ENCODE results near the gene GABBR2.

GABBR2 gene

GRCh38 chr9:98450496-98450895 is 258.2 kb downstream of the GABBR2 start:
- DNase-seq: no peak
- Histone ChIP-seq H3K4me2 (ENCODE audit: low read depth, low read length) (no peak overlapping the region), H3F3A (ENCODE audit: insufficient read depth, low read length) (no peaks in the 10 kb centered on the region), H3K79me2 (ENCODE audit: low read length) (no peaks in the 10 kb centered on the region), H2AFZ (ENCODE audit: low read length) (no peak overlapping the region), H3K27ac (ENCODE audit: low read length) (no peak overlapping the region), H3K36me3 (replicated peaks; ENCODE audit: insufficient read depth, low read length) (no peaks in the 10 kb centered on the region), H3K9ac (ENCODE audit: low read length) (no peak overlapping the region), H3K9me2 (replicated peaks; ENCODE audit: insufficient read depth, low read length) (no peaks in the 10 kb centered on the region), H3K27me3 (replicated peaks; ENCODE audit: insufficient read depth, low read length) (no peaks in the 10 kb centered on the region), H4K20me1 (ENCODE audit: insufficient read depth, low read length) (no peaks in the 10 kb centered on the region), H3K4me1 (ENCODE audit: low read length) (no peaks in the 10 kb centered on the region), H3K9me3 (replicated peaks; ENCODE audit: insufficient read depth, low read length) (no peaks in the 10 kb centered on the region), H3K4me3 (ENCODE audit: low read length) (no peak overlapping the region)
- no peak for TF ChIP-seq CTCF (IDR thresholded peaks at IDR 0.05; ENCODE audit: low read length)
- no peak for TF ChIP-seq EZH2 (optimal IDR thresholded peaks at IDR 0.05; ENCODE audit: low read depth, low read length)
- TF ChIP-seq EZH2phosphoT487 (IDR thresholded peaks at IDR 0.05; ENCODE audit: low read length): no peak

GRCh38 chr9:98449871-98450270 is 258.9 kb downstream of the GABBR2 start:
- Histone ChIP-seq H3K9ac (ENCODE audit: low read length) (no peak overlapping the region), H3K9me2 (replicated peaks; ENCODE audit: insufficient read depth, low read length) (no peaks in the 10 kb centered on the region), H3K27me3 (replicated peaks; ENCODE audit: insufficient read depth, low read length) (no peaks in the 10 kb centered on the region), H3K4me1 (ENCODE audit: low read length) (no peaks in the 10 kb centered on the region), H3K27ac (ENCODE audit: low read length) (no peak overlapping the region), H3K36me3 (replicated peaks; ENCODE audit: insufficient read depth, low read length) (no peaks in the 10 kb centered on the region), H3K79me2 (ENCODE audit: low read length) (no peaks in the 10 kb centered on the region), H2AFZ (ENCODE audit: low read length) (no peak overlapping the region), H3K9me3 (replicated peaks; ENCODE audit: insufficient read depth, low read length) (no peaks in the 10 kb centered on the region), H4K20me1 (ENCODE audit: insufficient read depth, low read length) (no peaks in the 10 kb centered on the region), H3F3A (ENCODE audit: insufficient read depth, low read length) (no peaks in the 10 kb centered on the region), H3K4me3 (ENCODE audit: low read length) (no peak overlapping the region), H3K4me2 (ENCODE audit: low read depth, low read length) (no peak overlapping the region)
- no peak for TF ChIP-seq EZH2phosphoT487 (IDR thresholded peaks at IDR 0.05; ENCODE audit: low read length)
- no peak for TF ChIP-seq CTCF (IDR thresholded peaks at IDR 0.05; ENCODE audit: low read length)
- TF ChIP-seq EZH2 (optimal IDR thresholded peaks at IDR 0.05; ENCODE audit: low read depth, low read length): no peak
- DNase-seq: no peak

- Histone ChIP-seq H3K9me3 (replicated peaks; ENCODE audit: insufficient read depth, low read length) (no peaks in the 10 kb centered on the region), H3K9me2 (replicated peaks; ENCODE audit: insufficient read depth, low read length) (no peaks in the 10 kb centered on the region), H3K4me1 (ENCODE audit: low read length) (no peaks in the 10 kb centered on the region), H3K79me2 (ENCODE audit: low read length) (no peaks in the 10 kb centered on the region), H4K20me1 (ENCODE audit: insufficient read depth, low read length) (no peaks in the 10 kb centered on the region), H3F3A (ENCODE audit: insufficient read depth, low read length) (no peaks in the 10 kb centered on the region), H3K36me3 (replicated peaks; ENCODE audit: insufficient read depth, low read length) (no peaks in the 10 kb centered on the region), H3K4me3 (ENCODE audit: low read length) (no peak overlapping the region), H3K27ac (ENCODE audit: low read length) (no peak overlapping the region), H2AFZ (ENCODE audit: low read length) (no peak overlapping the region), H3K9ac (ENCODE audit: low read length) (no peak overlapping the region), H3K4me2 (ENCODE audit: low read depth, low read length) (no peak overlapping the region), H3K27me3 (replicated peaks; ENCODE audit: insufficient read depth, low read length) (no peaks in the 10 kb centered on the region)
- TF ChIP-seq EZH2phosphoT487 (IDR thresholded peaks at IDR 0.05; ENCODE audit: low read length) (no peak), EZH2 (optimal IDR thresholded peaks at IDR 0.05; ENCODE audit: low read depth, low read length) (no peak), CTCF (IDR thresholded peaks at IDR 0.05; ENCODE audit: low read length) (no peak)
- no peak for DNase-seq
Measured at GRCh38 chr9:98445576-98445975, 263.2 kb downstream of the GABBR2 start.

Measured in MM.1S (cell line).